Fibroblast of villous mesenchyme (primary cell): Measurements from ENCODE around the gene TCF7L1. TPM values are rescaled to one million over a fixed set of nuclear protein-coding genes. Genes with fewer than 3 reads are reported as not detected.

ENCODE experiments used
- DNase-seq: peaks from one replicate; pipeline ENCODE4 v3.0.0-alpha.2; 2010; ENCODE audit warnings: low read depth
- H3K4me3 ChIP-seq: 2 replicates; pipeline ENCODE4 v1.5.1; 2011; ENCODE audit warnings: low read depth, mild to moderate bottlenecking, low read length
- CTCF ChIP-seq: IDR thresholded peaks from 2 replicates; pipeline ENCODE4 v1.5.1; 2012; ENCODE audit warnings: low read depth, mild to moderate bottlenecking, low read length; ENCODE audit not compliant: insufficient read depth
- total RNA-seq: library from RNA; depleted of rRNA; stranded (reverse); fragments of >200 nt; gene quantifications from 2 replicates; pipeline ENCODE4 v1.2.3, GENCODE V29; 2012

Gene TCF7L1
- total RNA-seq, 1 donor, result 4.3 TPM

- no peak for DNase-seq
- TF ChIP-seq CTCF, result no peak
- no peak overlapping the region for H3K4me3 ChIP-seq
Observed at GRCh38 chr2:85250045-85250444, 116.9 kb downstream of the TCF7L1 start.

GRCh38 chr2:85251070-85251616 lies 118.0 kb downstream of the TCF7L1 start:
- H3K4me3 ChIP-seq, result no peak overlapping the region
- TF ChIP-seq CTCF, result no peak
- no peak for DNase-seq

GRCh38 chr2:85253890-85254289 lies 120.7 kb downstream of the TCF7L1 start:
- no peak for DNase-seq
- no peak for TF ChIP-seq CTCF
- H3K4me3 ChIP-seq, result no peak overlapping the region

GRCh38 chr2:85254540-85255300 lies 121.5 kb downstream of the TCF7L1 start:
- no peak for DNase-seq
- no peak overlapping the region for H3K4me3 ChIP-seq
- TF ChIP-seq CTCF, result no peak

GRCh38 chr2:85255456-85255812 lies 122.2 kb downstream of the TCF7L1 start:
- no peak for TF ChIP-seq CTCF

GRCh38 chr2:85255813-85256594 lies 122.8 kb downstream of the TCF7L1 start:
- DNase-seq, result peak; percentile 66
- peak overlapping the region; percentile 7 for H3K4me3 ChIP-seq
- no peak for TF ChIP-seq CTCF

More at GRCh38 chr2:85255456-85255812, 122.2 kb downstream of the TCF7L1 start:
- DNase-seq, result no peak
- H3K4me3 ChIP-seq, result no peak overlapping the region
